LNCAP (cell line): ENCODE measurements around the gene TARDBP.

Experiments used
- TF ChIP-seq, protein P1 (sequence below): fragments of 450-650 bp; IDR thresholded peaks from 2 replicates; pipeline ENCODE4 v1.5.1; 2017; ENCODE audit warnings: mild to moderate bottlenecking

The TARDBP gene

DNA sequence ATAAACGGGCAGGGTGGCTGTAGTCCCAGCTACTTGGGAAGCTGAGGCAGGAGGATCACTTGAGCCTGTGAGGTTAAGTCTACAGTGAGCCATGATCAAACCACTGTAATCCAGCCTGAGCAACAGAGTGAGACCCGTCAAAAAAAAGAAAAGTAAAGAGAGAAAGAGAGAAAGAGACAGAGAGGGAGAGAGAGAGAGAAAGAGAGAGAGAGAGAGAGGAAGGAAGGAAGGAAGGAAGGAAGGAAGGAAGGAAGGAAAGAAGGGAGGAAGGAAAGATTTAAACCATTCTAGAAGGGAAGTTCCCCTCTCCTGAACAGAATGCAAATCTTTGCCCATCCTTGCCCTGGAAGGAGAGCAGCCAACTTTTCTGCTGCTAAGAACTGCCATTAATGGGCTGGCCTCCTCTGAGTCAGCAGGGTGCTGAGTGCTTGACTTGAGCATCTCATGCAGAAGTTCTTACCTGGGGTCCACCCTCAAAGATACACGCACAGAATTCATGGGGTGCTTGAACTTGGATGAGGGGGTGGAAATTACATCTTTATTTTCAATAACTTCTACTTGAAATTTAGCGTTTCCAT is 24.5 kb upstream of the TARDBP start:
- TF ChIP-seq, protein P1, sequence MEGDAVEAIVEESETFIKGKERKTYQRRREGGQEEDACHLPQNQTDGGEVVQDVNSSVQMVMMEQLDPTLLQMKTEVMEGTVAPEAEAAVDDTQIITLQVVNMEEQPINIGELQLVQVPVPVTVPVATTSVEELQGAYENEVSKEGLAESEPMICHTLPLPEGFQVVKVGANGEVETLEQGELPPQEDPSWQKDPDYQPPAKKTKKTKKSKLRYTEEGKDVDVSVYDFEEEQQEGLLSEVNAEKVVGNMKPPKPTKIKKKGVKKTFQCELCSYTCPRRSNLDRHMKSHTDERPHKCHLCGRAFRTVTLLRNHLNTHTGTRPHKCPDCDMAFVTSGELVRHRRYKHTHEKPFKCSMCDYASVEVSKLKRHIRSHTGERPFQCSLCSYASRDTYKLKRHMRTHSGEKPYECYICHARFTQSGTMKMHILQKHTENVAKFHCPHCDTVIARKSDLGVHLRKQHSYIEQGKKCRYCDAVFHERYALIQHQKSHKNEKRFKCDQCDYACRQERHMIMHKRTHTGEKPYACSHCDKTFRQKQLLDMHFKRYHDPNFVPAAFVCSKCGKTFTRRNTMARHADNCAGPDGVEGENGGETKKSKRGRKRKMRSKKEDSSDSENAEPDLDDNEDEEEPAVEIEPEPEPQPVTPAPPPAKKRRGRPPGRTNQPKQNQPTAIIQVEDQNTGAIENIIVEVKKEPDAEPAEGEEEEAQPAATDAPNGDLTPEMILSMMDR: no peak

DNA sequence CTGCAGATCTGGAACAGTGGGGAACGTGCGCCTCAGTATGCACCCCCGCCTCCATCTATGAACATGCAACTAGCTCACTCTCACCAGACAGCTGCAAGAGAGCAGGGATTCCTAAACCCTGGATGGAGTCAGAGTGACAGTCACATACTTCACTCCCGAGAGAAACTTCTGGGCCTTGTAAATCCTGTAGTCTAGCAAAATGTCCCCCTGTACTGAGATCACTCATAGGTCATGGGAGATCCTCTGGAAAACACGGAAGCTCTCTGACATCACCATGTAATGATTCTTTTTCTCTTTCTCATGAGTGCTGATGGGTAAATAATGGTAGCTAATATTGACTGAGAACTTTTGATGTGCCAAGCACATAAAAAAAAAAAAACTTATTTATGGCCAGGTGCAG is 23.4 kb upstream of the TARDBP start:
- TF ChIP-seq, protein P1: no peak

- TF ChIP-seq, protein P1: no peak
Measured at GRCh38 chr1:10990828-10991227, 21.6 kb upstream of the TARDBP start.

GRCh38 chr1:10992864-10993263 is 19.6 kb upstream of the TARDBP start:
- TF ChIP-seq, protein P1: no peak

- TF ChIP-seq, protein P1: no peak
Measured at GRCh38 chr1:10996100-10996499, 16.4 kb upstream of the TARDBP start.

DNA sequence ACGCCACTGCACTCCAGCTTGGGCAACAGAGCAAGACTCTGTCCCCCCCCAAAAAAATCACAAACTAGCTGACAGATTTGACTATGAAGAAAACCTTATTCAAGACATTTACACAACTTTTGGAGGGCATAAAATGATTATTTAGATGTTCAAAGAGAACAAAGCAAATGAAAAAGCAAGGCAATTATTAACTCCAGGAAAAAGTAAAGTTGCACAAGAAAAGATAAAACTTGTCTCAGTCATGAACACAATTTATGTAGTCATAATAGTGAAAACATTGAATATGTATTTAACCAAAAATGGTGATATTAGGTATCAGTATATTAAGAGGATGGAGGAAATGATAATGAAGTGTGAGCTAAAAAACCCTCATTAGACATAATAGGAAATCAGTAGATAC is 11.9 kb upstream of the TARDBP start:
- TF ChIP-seq, protein P1: no peak

DNA sequence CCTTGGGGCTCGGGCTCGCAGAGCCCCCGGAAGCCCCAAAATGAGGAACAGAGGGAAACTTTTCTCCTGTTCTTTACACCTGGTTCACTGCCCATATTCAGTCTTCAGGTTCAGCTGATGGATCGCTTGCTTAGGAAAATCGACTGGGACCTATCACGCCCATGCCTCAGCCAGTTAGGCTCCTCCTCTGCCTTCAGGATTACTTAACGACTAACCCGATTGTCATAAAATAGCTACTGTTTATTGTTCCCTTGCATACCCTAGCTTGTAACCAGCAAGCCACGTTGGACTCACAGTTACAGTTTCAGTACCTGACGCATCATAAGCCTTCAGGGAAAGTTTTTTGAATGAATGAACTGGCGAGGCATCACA is 692 bp downstream of the TARDBP start:
- TF ChIP-seq, protein P1: no peak

DNA sequence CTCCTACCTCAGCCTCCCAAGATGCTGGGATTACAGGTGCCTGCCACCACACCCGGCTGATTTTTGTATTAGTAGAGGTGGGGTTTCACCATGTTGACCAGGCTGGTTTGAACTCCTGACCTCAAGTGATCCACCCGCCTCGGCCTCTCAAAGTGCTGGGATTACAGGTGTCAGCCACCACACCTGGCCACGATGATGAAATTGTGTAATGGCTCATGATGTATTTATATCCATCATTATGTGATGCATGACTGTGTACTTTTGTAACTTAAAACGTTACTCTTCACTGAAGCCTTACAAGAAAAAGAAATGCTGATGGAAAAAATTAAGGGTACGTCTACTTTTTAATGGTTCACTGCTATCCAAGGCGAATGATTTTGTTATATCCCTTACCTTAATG is 7.5 kb downstream of the TARDBP start:
- TF ChIP-seq, protein P1: no peak
